Mesendoderm (in vitro differentiated cells): Measurements from ENCODE around the gene ADGRA3.

Experiments used
- DNase-seq: peaks from one replicate; pipeline ENCODE4 v3.0.0; 2013
- H2AK5ac ChIP-seq: 2 replicates; pipeline ENCODE4 v1.6.1; 2013; ENCODE audit warnings: low read length, inconsistent platforms
- H2BK120ac ChIP-seq: 2 replicates; pipeline ENCODE4 v1.6.1; 2013; ENCODE audit warnings: low read depth, mild to moderate bottlenecking, low read length, moderate library complexity, mixed read lengths
- H2BK15ac ChIP-seq: replicated peaks from 2 replicates; pipeline ENCODE4 v1.6.1; 2013; ENCODE audit warnings: low read depth, mild to moderate bottlenecking, moderate library complexity
- H2BK5ac ChIP-seq: 2 replicates; pipeline ENCODE4 v1.6.1; 2013; ENCODE audit warnings: low read length, inconsistent platforms
- H3K18ac ChIP-seq: 2 replicates; pipeline ENCODE4 v1.6.1; 2013; ENCODE audit warnings: mild to moderate bottlenecking, low read length, mixed read lengths
- H3K23ac ChIP-seq: one replicate; pipeline ENCODE4 v1.6.1; 2013; ENCODE audit warnings: low read length
- H3K27ac ChIP-seq: 2 replicates; pipeline ENCODE4 v1.5.1; 2013; ENCODE audit warnings: low read depth, mild to moderate bottlenecking, inconsistent platforms, low read length, moderate library complexity
- H3K27me3 ChIP-seq: 2 replicates; pipeline ENCODE4 v1.6.1; 2013; ENCODE audit warnings: low read length, control low read depth, mild to moderate bottlenecking, inconsistent platforms; ENCODE audit not compliant: insufficient read depth, poor library complexity
- H3K36me3 ChIP-seq: 2 replicates; pipeline ENCODE4 v1.6.1; 2013; ENCODE audit warnings: low read length, inconsistent platforms; ENCODE audit not compliant: control insufficient read depth, insufficient read depth
- H3K4ac ChIP-seq: one replicate; pipeline ENCODE4 v1.6.1; 2013; ENCODE audit warnings: low read depth, mild to moderate bottlenecking, low read length, moderate library complexity
- H3K4me1 ChIP-seq: 2 replicates; pipeline ENCODE4 v1.6.1; 2013; ENCODE audit warnings: low read depth, low read length, inconsistent platforms; ENCODE audit not compliant: control insufficient read depth
- H3K4me2 ChIP-seq: 2 replicates; pipeline ENCODE4 v1.6.1; 2013; ENCODE audit warnings: low read length
- H3K4me3 ChIP-seq: 2 replicates; pipeline ENCODE4 v1.5.1; 2013; ENCODE audit warnings: mild to moderate bottlenecking, low read length
- H3K56ac ChIP-seq: one replicate; pipeline ENCODE4 v1.6.1; 2013; ENCODE audit warnings: low read length
- H3K79me1 ChIP-seq: 2 replicates; pipeline ENCODE4 v1.6.1; 2013; ENCODE audit warnings: low read length, inconsistent platforms
- H3K79me2 ChIP-seq: 2 replicates; pipeline ENCODE4 v1.6.1; 2013; ENCODE audit warnings: mild to moderate bottlenecking, low read length; ENCODE audit not compliant: control insufficient read depth, insufficient read depth
- H3K9ac ChIP-seq: 2 replicates; pipeline ENCODE4 v1.6.1; 2013; ENCODE audit warnings: low read length, inconsistent platforms
- H4K5ac ChIP-seq: one replicate; pipeline ENCODE4 v1.6.1; 2013; ENCODE audit warnings: low read length
- H4K8ac ChIP-seq: one replicate; pipeline ENCODE4 v1.6.1; 2013; ENCODE audit warnings: low read depth, mild to moderate bottlenecking, control low read depth, low read length, moderate library complexity
- WGBS: extraction: QIAGEN DNeasy Blood & Tissue Kit; methylation state at CpG from one replicate; pipeline ENCODE4 v1.1.7; 2013; ENCODE audit warnings: low lambda C conversion rate, missing lambda C conversion rate; ENCODE audit not compliant: insufficient coverage; ENCODE audit errors: extremely low coverage; 5-methylcytosine and 5-hydroxymethylcytosine counted together

The ADGRA3 gene

DNA sequence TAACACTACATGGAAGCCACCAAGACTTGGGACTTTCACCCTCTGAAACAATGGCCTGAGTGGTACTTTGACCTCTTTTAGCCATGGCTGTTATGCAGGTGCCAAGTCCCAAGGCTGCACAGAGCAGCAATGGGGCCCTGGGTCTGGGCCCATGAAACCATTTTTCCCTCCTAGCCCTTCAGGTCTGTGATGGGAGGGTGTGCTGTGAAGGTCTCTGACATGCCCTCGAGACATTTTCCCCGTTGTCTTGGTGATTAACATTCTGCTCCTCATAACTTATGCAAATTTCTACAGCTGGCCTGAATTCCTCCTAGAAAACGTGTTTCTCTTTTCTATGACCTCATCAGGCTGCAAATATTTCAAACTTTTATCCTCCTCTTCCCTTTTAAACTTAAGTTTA lies 30.4 kb upstream of the ADGRA3 start:
- no CpG with 5 or more reads among the region's 3 CpGs for WGBS
- no peak overlapping the region for H3K4me2 ChIP-seq

DNA sequence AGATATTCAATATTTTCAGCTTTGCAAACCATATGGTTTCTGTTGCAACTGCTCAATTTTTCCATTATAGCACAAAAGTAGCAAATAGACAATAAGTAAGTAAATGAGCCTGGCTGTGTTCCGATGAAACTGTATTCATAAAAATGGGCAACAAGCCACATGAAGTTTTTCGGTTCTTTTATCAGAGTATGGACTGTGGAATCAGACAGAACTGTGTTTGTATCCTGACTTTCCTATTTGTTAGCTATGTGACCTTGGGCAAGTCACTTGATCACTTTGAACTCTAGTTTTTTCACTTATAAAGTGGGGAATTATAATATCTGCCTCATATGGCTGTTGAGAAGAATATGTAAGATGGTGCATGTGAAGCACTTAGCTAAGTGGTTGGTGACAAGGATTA lies 23.4 kb upstream of the ADGRA3 start:
- Histone ChIP-seq H3K79me2 (no peaks in the 10 kb centered on the region), H3K23ac (no peak overlapping the region), H4K5ac (no peak overlapping the region), H2BK15ac (no peak overlapping the region), H2BK5ac (no peak overlapping the region), H3K36me3 (no peaks in the 10 kb centered on the region), H3K9ac (no peak overlapping the region), H3K4me3 (no peak overlapping the region), H3K56ac (no peak overlapping the region), H3K79me1 (no peaks in the 10 kb centered on the region), H2AK5ac (no peak overlapping the region), H3K4ac (no peak overlapping the region), H3K4me1 (peaks cover 2% of the 10 kb centered on the region), H3K18ac (no peak overlapping the region), H4K8ac (no peak overlapping the region), H3K27ac (no peak overlapping the region), H2BK120ac (no peak overlapping the region), H3K4me2 (no peak overlapping the region), H3K27me3 (no peaks in the 10 kb centered on the region)
- DNase-seq: no peak
- WGBS: no CpG with 5 or more reads among the region's 2 CpGs

More for the DNA sequence above, 30.4 kb upstream of the ADGRA3 start:
- H4K5ac ChIP-seq: no peak overlapping the region
- no peaks in the 10 kb centered on the region for H3K27me3 ChIP-seq
- no peak overlapping the region for H3K18ac ChIP-seq
- no peak for DNase-seq
- H2BK15ac ChIP-seq: no peak overlapping the region
- no peak overlapping the region for H3K27ac ChIP-seq
- no peak overlapping the region for H3K4ac ChIP-seq
- no peaks in the 10 kb centered on the region for H3K4me1 ChIP-seq
- H3K56ac ChIP-seq: no peak overlapping the region
- H3K9ac ChIP-seq: no peak overlapping the region
- H2BK5ac ChIP-seq: no peak overlapping the region
- H2AK5ac ChIP-seq: no peak overlapping the region
- H2BK120ac ChIP-seq: no peak overlapping the region
- no peak overlapping the region for H4K8ac ChIP-seq
- no peaks in the 10 kb centered on the region for H3K79me2 ChIP-seq
- no peak overlapping the region for H3K4me3 ChIP-seq
- no peaks in the 10 kb centered on the region for H3K36me3 ChIP-seq
- no peak overlapping the region for H3K23ac ChIP-seq
- no peaks in the 10 kb centered on the region for H3K79me1 ChIP-seq

DNA sequence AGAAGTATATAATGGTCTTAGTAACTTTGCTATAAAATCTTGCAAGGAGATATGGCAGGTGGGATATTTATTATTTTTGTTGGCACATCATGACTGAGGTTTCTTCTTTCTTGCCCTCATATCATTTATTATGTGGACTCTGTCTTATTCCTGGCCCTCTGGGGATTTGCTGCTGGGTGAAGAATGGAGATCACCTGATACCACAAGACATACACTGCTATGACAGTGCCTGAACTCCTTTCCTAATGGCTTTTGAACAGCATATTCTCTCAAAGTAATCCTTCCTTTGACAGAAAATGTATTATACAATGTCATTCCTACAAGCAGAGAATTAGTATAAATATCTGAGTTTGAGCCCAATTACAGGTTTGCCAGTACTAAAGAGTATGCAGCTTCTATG lies 22.0 kb upstream of the ADGRA3 start:
- no peak overlapping the region for H2AK5ac ChIP-seq
- no peak overlapping the region for H3K9ac ChIP-seq
- H4K8ac ChIP-seq: no peak overlapping the region
- peaks cover 2% of the 10 kb centered on the region for H3K4me1 ChIP-seq
- no peak for DNase-seq
- no peak overlapping the region for H3K27ac ChIP-seq
- no peaks in the 10 kb centered on the region for H3K79me1 ChIP-seq
- no peak overlapping the region for H3K18ac ChIP-seq
- no peaks in the 10 kb centered on the region for H3K79me2 ChIP-seq
- no peak overlapping the region for H2BK15ac ChIP-seq
- H3K56ac ChIP-seq: no peak overlapping the region
- H2BK5ac ChIP-seq: no peak overlapping the region
- no peak overlapping the region for H2BK120ac ChIP-seq
- no peak overlapping the region for H3K4ac ChIP-seq
- H3K4me2 ChIP-seq: no peak overlapping the region
- H4K5ac ChIP-seq: no peak overlapping the region
- no peaks in the 10 kb centered on the region for H3K27me3 ChIP-seq
- H3K4me3 ChIP-seq: no peak overlapping the region
- no peak overlapping the region for H3K23ac ChIP-seq
- H3K36me3 ChIP-seq: no peaks in the 10 kb centered on the region

DNA sequence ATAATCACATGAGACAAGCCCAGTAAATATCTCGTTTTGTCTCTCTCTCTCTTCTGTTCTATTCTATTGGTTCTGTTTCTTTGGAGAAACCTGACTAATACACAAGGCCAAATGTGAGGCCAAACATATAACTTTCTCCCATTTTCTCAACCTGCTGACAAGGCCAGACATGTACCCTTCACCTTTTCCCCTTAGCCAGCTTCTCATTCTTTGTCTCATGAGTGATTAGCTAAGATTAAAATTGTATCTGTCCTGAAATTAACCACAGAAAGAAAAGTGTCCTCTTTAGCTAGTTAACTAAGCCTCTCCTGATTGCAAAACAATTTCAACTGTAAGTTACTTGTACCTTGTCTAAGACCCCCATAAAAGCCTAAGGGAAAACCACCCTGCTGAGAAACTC lies 18.5 kb upstream of the ADGRA3 start:
- Histone ChIP-seq H3K23ac (no peak overlapping the region), H4K8ac (no peak overlapping the region), H2BK15ac (no peak overlapping the region), H3K79me2 (no peaks in the 10 kb centered on the region), H2AK5ac (no peak overlapping the region), H3K56ac (no peak overlapping the region), H3K4ac (no peak overlapping the region), H2BK120ac (no peak overlapping the region), H2BK5ac (no peak overlapping the region), H3K9ac (no peak overlapping the region), H4K5ac (no peak overlapping the region), H3K4me3 (no peak overlapping the region), H3K36me3 (no peaks in the 10 kb centered on the region), H3K4me2 (no peak overlapping the region), H3K27ac (no peak overlapping the region), H3K4me1 (no peaks in the 10 kb centered on the region), H3K79me1 (no peaks in the 10 kb centered on the region), H3K27me3 (no peaks in the 10 kb centered on the region), H3K18ac (no peak overlapping the region)
- WGBS: no CpG with 5 or more reads among the region's 1 CpG
- DNase-seq: no peak

DNA sequence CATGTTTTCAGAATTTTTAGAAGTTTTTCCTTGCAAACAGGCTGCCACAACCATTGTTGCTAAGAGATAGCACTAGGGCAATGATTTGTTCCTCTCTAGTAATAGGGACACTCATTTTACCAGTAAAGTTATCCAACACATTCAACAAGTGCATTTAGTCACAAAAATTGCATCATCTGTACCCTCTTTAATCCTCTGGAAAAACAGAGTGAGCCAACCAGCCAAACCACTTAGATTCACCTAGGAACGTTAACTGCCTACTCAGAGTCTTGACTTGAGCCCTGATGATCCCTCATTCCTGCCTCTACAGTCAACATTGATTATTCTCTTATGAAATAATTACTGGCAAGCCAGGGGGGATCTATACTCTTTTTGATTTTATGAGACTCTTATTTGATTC lies 17.0 kb upstream of the ADGRA3 start:
- H3K4me3 ChIP-seq: no peak overlapping the region
- H3K4me2 ChIP-seq: no peak overlapping the region
- no peak overlapping the region for H3K56ac ChIP-seq
- H4K5ac ChIP-seq: no peak overlapping the region
- H2BK120ac ChIP-seq: no peak overlapping the region
- no peak overlapping the region for H2BK15ac ChIP-seq
- no peaks in the 10 kb centered on the region for H3K36me3 ChIP-seq
- H3K27ac ChIP-seq: no peak overlapping the region
- no peaks in the 10 kb centered on the region for H3K79me2 ChIP-seq
- no peak overlapping the region for H3K23ac ChIP-seq
- WGBS: no CpG with 5 or more reads among the region's 1 CpG
- H2AK5ac ChIP-seq: no peak overlapping the region
- no peaks in the 10 kb centered on the region for H3K27me3 ChIP-seq
- H3K4ac ChIP-seq: no peak overlapping the region
- no peak overlapping the region for H2BK5ac ChIP-seq
- H4K8ac ChIP-seq: no peak overlapping the region
- no peak for DNase-seq
- no peak overlapping the region for H3K18ac ChIP-seq
- no peaks in the 10 kb centered on the region for H3K4me1 ChIP-seq
- no peak overlapping the region for H3K9ac ChIP-seq
- H3K79me1 ChIP-seq: no peaks in the 10 kb centered on the region

DNA sequence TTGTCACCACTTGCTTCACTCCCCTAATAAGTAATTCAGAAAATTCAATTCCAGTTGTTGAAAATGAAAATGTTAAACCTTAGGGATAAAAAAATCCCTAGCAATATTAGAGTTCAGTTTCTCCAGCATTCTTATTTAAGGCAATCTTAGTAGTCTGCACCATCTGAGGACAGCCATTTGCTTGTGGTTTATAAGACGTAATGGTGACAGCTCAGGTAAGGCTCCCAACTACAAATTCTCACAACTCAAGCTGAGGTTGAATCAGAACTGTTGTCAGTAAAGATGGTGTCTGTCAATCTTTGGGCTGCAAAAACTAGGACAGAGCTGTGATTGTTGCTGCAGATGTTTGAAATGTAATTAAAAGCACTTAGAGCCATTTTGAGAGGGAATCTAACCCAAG lies 16.3 kb upstream of the ADGRA3 start:
- Histone ChIP-seq H3K9ac (no peak overlapping the region), H2AK5ac (no peak overlapping the region), H3K56ac (no peak overlapping the region), H3K4ac (no peak overlapping the region), H3K27me3 (no peaks in the 10 kb centered on the region), H3K18ac (no peak overlapping the region), H2BK5ac (no peak overlapping the region), H4K5ac (no peak overlapping the region), H3K4me1 (no peaks in the 10 kb centered on the region), H3K4me2 (no peak overlapping the region), H3K4me3 (no peak overlapping the region), H3K23ac (no peak overlapping the region), H3K27ac (no peak overlapping the region), H3K36me3 (no peaks in the 10 kb centered on the region), H2BK15ac (no peak overlapping the region), H3K79me2 (no peaks in the 10 kb centered on the region), H2BK120ac (no peak overlapping the region), H3K79me1 (no peaks in the 10 kb centered on the region), H4K8ac (no peak overlapping the region)
- no peak for DNase-seq
- WGBS: no CpG with 5 or more reads among the region's 1 CpG
